ENCODE results near the gene RWDD4.

RWDD4 gene

GRCh38 chr4:183659029-183659871 lies at the start of gene RWDD4, which contains the start of gene TRAPPC11:
RWDD4 (minus strand) TSS chr4:183659185; CDS start chr4:183658952, 233 bp downstream.
TRAPPC11 (plus strand) TSS chr4:183659293; CDS start chr4:183663868, 4,575 bp downstream.
- in situ Hi-C loops (cut with MboI; ENCODE audit: low sequenced_read_pairs): no loop called here

- in situ Hi-C loops (cut with MboI; ENCODE audit: low sequenced_read_pairs): no loop called here
These were observed 43.5 kb upstream of the RWDD4 start for GRCh38 chr4:183702492-183702891.

- in situ Hi-C loops (cut with MboI; ENCODE audit: low sequenced_read_pairs): no loop called here
These were observed 41.4 kb upstream of the RWDD4 start for GRCh38 chr4:183700407-183700806.

GRCh38 chr4:183698909-183699308 lies 39.9 kb upstream of the RWDD4 start:
- in situ Hi-C loops (cut with MboI; ENCODE audit: low sequenced_read_pairs): no loop called here

- in situ Hi-C loops (cut with MboI; ENCODE audit: low sequenced_read_pairs): no loop called here
These were observed 32.9 kb upstream of the RWDD4 start for GRCh38 chr4:183691897-183692296.

GRCh38 chr4:183691006-183691405 lies 32.0 kb upstream of the RWDD4 start:
- in situ Hi-C loops (cut with MboI; ENCODE audit: low sequenced_read_pairs): no loop called here

GRCh38 chr4:183688216-183688615 lies 29.2 kb upstream of the RWDD4 start:
- in situ Hi-C loops (cut with MboI; ENCODE audit: low sequenced_read_pairs): no loop called here

GRCh38 chr4:183686461-183686860 lies 27.5 kb upstream of the RWDD4 start:
- in situ Hi-C loops (cut with MboI; ENCODE audit: low sequenced_read_pairs): no loop called here

GRCh38 chr4:183681119-183681518 lies 22.1 kb upstream of the RWDD4 start:
- in situ Hi-C loops (cut with MboI; ENCODE audit: low sequenced_read_pairs): no loop called here

GRCh38 chr4:183675625-183676024 lies 16.6 kb upstream of the RWDD4 start:
- in situ Hi-C loops (cut with MboI; ENCODE audit: low sequenced_read_pairs): no loop called here

- in situ Hi-C loops (cut with MboI; ENCODE audit: low sequenced_read_pairs): no loop called here
These were observed 15.2 kb upstream of the RWDD4 start for GRCh38 chr4:183674153-183674552.

- in situ Hi-C loops (cut with MboI; ENCODE audit: low sequenced_read_pairs): no loop called here
These were observed 12.1 kb upstream of the RWDD4 start for GRCh38 chr4:183670960-183671555.

GRCh38 chr4:183670251-183670650 lies 11.3 kb upstream of the RWDD4 start:
- in situ Hi-C loops (cut with MboI; ENCODE audit: low sequenced_read_pairs): no loop called here

- in situ Hi-C loops (cut with MboI; ENCODE audit: low sequenced_read_pairs): no loop called here
These were observed 7.1 kb upstream of the RWDD4 start for GRCh38 chr4:183666088-183666487.

GRCh38 chr4:183659872-183660242 lies 872 bp upstream of the RWDD4 start:
- in situ Hi-C loops (cut with MboI; ENCODE audit: low sequenced_read_pairs): no loop called here

GRCh38 chr4:183658362-183659028 lies 490 bp downstream of the RWDD4 start:
- in situ Hi-C loops (cut with MboI; ENCODE audit: low sequenced_read_pairs): no loop called here

GRCh38 chr4:183657564-183657963 lies 1.4 kb downstream of the RWDD4 start:
- in situ Hi-C loops (cut with MboI; ENCODE audit: low sequenced_read_pairs): no loop called here

GRCh38 chr4:183645326-183645725 lies 13.7 kb downstream of the RWDD4 start:
- in situ Hi-C loops (cut with MboI; ENCODE audit: low sequenced_read_pairs): no loop called here

GRCh38 chr4:183639291-183639690 lies 19.7 kb downstream of the RWDD4 start:
- in situ Hi-C loops (cut with MboI; ENCODE audit: low sequenced_read_pairs): no loop called here

GRCh38 chr4:183638436-183638835 lies 20.5 kb downstream of the RWDD4 start:
- in situ Hi-C loops (cut with MboI; ENCODE audit: low sequenced_read_pairs): no loop called here

GRCh38 chr4:183637461-183637860 lies 21.5 kb downstream of the RWDD4 start:
- in situ Hi-C loops (cut with MboI; ENCODE audit: low sequenced_read_pairs): no loop called here

- in situ Hi-C loops (cut with MboI; ENCODE audit: low sequenced_read_pairs): no loop called here
These were observed 22.1 kb downstream of the RWDD4 start for GRCh38 chr4:183636923-183637322.
